Measurements from ENCODE around the gene PAAF1.

Gene PAAF1

DNA sequence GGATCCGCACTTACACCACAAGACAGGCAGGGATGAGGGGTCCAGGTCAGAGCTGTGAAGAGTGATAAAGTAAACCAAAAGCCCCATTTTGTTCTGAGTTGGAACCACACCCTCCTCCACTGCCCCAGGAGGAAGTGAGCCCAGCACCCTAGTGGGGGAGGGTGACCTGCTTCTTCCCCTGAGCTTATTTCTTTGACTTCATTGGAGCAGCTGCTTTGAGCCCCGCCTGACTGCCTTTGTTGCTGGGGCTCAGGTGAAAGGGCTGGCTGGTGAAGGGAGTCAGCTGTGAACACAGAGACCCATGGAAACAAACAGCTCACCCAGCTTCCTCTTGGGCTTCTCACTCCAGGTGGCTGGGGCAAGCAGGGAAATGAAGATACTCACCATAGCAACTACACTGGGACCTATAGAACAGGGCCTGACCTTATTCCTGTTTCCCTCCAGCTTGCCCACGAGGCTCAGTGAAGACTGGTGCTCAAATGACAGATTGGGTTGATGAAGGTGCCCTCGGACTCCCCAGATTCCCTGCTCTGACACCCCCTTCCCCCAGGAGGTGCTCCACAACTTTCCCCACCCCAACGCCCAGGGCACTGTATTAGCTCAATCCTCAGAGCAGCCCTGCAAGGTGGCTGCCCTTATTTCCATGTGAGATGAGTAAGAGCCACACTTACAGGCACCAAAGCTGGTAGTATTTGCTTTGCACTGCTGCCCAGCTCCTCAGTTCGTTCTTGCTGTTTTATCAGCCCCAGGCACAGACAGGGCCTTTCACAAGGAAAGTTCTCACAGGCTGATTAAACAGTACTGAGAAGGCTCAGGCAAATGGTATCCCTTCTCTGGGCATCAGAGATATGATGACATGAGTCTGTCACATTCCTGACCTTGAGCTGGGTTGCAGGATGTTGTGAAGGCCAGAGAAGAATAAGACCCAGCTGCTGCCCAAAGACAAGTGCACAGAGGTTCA, 103.5 kb downstream of the PAAF1 start:
- no peaks in the 10 kb centered on the region for H3K9me2 ChIP-seq (replicated peaks; ENCODE audit: control insufficient read depth, low read length)
- peak overlapping the region; percentile 95 for H3K27ac ChIP-seq (ENCODE audit: low read depth, low read length)
- H3K36me3 ChIP-seq (ENCODE audit: control insufficient read depth, low read length) = peaks cover 73% of the 10 kb centered on the region
- no peak for TF ChIP-seq EZH2phosphoT487 (IDR thresholded peaks at IDR 0.05; ENCODE audit: borderline replicate concordance, low read length)
- TF ChIP-seq, protein P1, sequence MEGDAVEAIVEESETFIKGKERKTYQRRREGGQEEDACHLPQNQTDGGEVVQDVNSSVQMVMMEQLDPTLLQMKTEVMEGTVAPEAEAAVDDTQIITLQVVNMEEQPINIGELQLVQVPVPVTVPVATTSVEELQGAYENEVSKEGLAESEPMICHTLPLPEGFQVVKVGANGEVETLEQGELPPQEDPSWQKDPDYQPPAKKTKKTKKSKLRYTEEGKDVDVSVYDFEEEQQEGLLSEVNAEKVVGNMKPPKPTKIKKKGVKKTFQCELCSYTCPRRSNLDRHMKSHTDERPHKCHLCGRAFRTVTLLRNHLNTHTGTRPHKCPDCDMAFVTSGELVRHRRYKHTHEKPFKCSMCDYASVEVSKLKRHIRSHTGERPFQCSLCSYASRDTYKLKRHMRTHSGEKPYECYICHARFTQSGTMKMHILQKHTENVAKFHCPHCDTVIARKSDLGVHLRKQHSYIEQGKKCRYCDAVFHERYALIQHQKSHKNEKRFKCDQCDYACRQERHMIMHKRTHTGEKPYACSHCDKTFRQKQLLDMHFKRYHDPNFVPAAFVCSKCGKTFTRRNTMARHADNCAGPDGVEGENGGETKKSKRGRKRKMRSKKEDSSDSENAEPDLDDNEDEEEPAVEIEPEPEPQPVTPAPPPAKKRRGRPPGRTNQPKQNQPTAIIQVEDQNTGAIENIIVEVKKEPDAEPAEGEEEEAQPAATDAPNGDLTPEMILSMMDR (IDR thresholded peaks at IDR 0.05; ENCODE audit: low read depth, low read length, poor library complexity, severe bottlenecking) = no peak
- H3K4me1 ChIP-seq (ENCODE audit: control insufficient read depth, low read length) = peaks cover 71% of the 10 kb centered on the region
- H3K4me2 ChIP-seq (ENCODE audit: low read length) = peak overlapping the region; percentile 94
- no peaks in the 10 kb centered on the region for H3K27me3 ChIP-seq (ENCODE audit: control insufficient read depth, low read length)
- peaks cover 73% of the 10 kb centered on the region for H3F3A ChIP-seq (ENCODE audit: control insufficient read depth, insufficient read depth)
- H3K4me3 ChIP-seq (ENCODE audit: low read length) = peak overlapping the region; percentile 99
- H3K9me3 ChIP-seq (ENCODE audit: control insufficient read depth, insufficient read depth, low read length) = no peaks in the 10 kb centered on the region
- H4K20me1 ChIP-seq (ENCODE audit: control insufficient read depth, insufficient read depth, low read depth, low read length) = peaks cover 52% of the 10 kb centered on the region
- peaks cover 67% of the 10 kb centered on the region for H3K79me2 ChIP-seq (ENCODE audit: control insufficient read depth, low read length)

Data from DOHH2 (cell line).